Progenitor cell of endocrine pancreas (in vitro differentiated cells): ENCODE results near the gene ARHGAP25. TPM values are rescaled to one million over a fixed set of nuclear protein-coding genes. Genes with fewer than 3 reads are reported as not detected.

Experiments
- DNase-seq: peaks from one replicate; pipeline ENCODE4 v3.0.0; 2021; ENCODE audit warnings: low spot score; ENCODE audit not compliant: unreplicated experiment
- H3K27ac Mint-ChIP-seq: 2 replicates; pipeline ENCODE4 v1.8.0; 2021; ENCODE audit warnings: mild to moderate bottlenecking, moderate library complexity, mixed read lengths
- H3K27me3 Mint-ChIP-seq: 2 replicates; pipeline ENCODE4 v1.8.0; 2021; ENCODE audit warnings: mixed read lengths
- H3K36me3 Mint-ChIP-seq: 2 replicates; pipeline ENCODE4 v1.8.0; 2022; ENCODE audit warnings: mixed read lengths; ENCODE audit not compliant: insufficient read depth
- H3K4me1 Mint-ChIP-seq: 2 replicates; pipeline ENCODE4 v1.8.0; 2021; ENCODE audit warnings: low read depth, mixed read lengths
- H3K4me3 Mint-ChIP-seq: 2 replicates; pipeline ENCODE4 v1.8.0; 2021; ENCODE audit warnings: low read depth, mild to moderate bottlenecking, moderate library complexity, mixed read lengths
- H3K9me3 Mint-ChIP-seq: 2 replicates; pipeline ENCODE4 v1.8.0; 2021; ENCODE audit warnings: low read depth, mixed read lengths
- total RNA-seq: library from RNA; stranded (reverse); gene quantifications from 2 replicates; pipeline ENCODE4 v1.2.1, GENCODE V29; 2021
- TF ChIP-seq, protein P1 (sequence below): fragments of 200-600 bp; sonication (generic); IDR thresholded peaks from one replicate; pipeline ENCODE4 v1.5.0; 2021; ENCODE audit warnings: antibody characterized with exemption, mild to moderate bottlenecking; ENCODE audit not compliant: unreplicated experiment

Gene ARHGAP25
- total RNA-seq, 1 donor from 2014 or later = 1.3 TPM

DNA sequence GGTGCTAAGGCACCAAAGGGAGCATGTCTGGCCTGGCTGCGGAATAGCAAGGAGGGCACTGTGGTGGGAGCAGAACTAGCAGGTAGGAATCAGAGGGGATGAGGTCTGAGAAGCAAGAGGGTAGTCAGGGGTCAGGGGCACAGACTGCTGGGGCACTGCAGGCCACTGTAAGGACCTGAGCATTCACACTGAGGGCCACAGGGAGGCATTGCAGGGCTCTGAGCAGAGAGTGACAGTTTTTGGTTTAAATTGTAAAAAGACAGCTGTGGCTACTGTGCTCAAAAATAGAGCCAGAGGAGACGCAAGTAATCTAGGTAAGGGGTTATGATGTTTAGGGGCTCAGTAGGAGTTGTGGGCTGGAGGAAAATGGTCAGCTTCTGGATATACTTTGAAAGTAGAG lies 41.5 kb downstream of the ARHGAP25 start:
- DNase-seq = no peak
- TF ChIP-seq, protein P1, sequence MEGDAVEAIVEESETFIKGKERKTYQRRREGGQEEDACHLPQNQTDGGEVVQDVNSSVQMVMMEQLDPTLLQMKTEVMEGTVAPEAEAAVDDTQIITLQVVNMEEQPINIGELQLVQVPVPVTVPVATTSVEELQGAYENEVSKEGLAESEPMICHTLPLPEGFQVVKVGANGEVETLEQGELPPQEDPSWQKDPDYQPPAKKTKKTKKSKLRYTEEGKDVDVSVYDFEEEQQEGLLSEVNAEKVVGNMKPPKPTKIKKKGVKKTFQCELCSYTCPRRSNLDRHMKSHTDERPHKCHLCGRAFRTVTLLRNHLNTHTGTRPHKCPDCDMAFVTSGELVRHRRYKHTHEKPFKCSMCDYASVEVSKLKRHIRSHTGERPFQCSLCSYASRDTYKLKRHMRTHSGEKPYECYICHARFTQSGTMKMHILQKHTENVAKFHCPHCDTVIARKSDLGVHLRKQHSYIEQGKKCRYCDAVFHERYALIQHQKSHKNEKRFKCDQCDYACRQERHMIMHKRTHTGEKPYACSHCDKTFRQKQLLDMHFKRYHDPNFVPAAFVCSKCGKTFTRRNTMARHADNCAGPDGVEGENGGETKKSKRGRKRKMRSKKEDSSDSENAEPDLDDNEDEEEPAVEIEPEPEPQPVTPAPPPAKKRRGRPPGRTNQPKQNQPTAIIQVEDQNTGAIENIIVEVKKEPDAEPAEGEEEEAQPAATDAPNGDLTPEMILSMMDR = no peak
- no peaks in the 10 kb centered on the region for H3K9me3 Mint-ChIP-seq
- peaks cover 6% of the 10 kb centered on the region for H3K4me1 Mint-ChIP-seq
- peaks cover 10% of the 10 kb centered on the region for H3K27me3 Mint-ChIP-seq
- no peak overlapping the region for H3K27ac Mint-ChIP-seq
- H3K4me3 Mint-ChIP-seq = no peak overlapping the region
- H3K36me3 Mint-ChIP-seq = no peaks in the 10 kb centered on the region

DNA sequence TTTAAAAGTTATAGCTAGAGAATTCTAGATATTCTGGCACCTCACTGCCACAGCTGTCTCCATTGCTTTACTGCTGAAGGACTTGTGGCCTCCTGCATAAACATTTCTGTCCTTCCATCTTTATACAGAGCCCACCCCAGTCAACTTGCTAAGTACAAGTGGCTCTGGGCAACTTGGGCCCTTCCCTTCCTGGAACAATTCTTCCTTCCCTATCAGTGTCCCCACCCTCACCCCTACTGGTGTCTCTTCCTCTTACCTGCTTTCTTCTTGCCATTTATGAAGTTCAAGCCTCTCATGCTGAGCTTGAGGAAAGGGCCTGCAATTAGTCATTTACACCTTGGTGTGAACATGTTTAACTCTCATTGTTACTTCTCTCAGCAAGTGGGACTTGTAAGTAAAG lies 45.0 kb downstream of the ARHGAP25 start:
- Mint-ChIP-seq H3K4me3 (no peak overlapping the region), H3K27me3 (peaks cover 13% of the 10 kb centered on the region), H3K36me3 (no peaks in the 10 kb centered on the region), H3K9me3 (no peaks in the 10 kb centered on the region), H3K27ac (no peak overlapping the region), H3K4me1 (peaks cover 6% of the 10 kb centered on the region)
- TF ChIP-seq, protein P1 = no peak
- no peak for DNase-seq

DNA sequence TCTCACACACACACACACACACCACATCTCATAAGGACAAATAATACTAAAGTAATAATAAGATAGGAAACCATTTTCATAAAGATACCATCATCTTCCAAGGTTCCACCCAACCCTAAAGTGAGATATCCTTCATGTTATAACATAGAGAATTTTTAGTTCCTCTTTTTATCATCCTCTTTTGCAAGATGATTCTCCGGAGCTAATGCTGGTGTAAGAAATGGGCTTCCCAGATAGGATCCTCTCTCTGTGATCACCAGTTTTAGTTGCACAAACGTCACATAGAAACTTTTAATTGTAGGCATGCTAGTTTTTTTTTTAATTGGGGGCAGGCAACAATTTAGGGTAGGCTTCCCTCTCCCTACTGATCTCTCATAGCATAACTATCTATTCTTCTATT lies 49.6 kb downstream of the ARHGAP25 start:
- no peaks in the 10 kb centered on the region for H3K4me1 Mint-ChIP-seq

DNA sequence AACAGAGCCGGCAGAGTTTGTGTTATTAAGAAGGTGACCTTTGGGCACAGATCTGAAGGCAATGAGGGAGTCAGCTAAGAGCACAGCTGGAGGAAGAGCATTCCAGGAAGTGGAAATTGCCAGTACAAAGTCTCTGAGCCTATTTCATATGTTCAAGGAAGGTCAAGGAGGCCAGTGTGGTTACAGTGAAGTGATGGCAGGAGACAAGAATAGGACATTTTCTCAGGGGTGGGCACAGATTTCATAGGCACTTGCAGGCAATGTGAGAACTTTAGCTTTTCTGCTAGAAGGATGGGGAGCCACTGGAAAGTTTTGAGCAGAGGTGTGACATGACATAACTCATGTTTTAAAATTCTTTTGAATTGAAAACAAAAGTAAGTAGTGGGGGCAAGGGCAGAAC lies 50.3 kb downstream of the ARHGAP25 start:
- Mint-ChIP-seq H3K27ac (no peak overlapping the region), H3K36me3 (no peaks in the 10 kb centered on the region), H3K4me3 (no peak overlapping the region), H3K27me3 (peaks cover 11% of the 10 kb centered on the region), H3K9me3 (no peaks in the 10 kb centered on the region), H3K4me1 (no peaks in the 10 kb centered on the region)
- TF ChIP-seq, protein P1 = no peak
- DNase-seq = no peak

More for the DNA sequence above, 49.6 kb downstream of the ARHGAP25 start:
- TF ChIP-seq, protein P1 = no peak
- H3K27ac Mint-ChIP-seq = no peak overlapping the region
- no peak for DNase-seq
- H3K9me3 Mint-ChIP-seq = no peaks in the 10 kb centered on the region
- peaks cover 14% of the 10 kb centered on the region for H3K27me3 Mint-ChIP-seq
- H3K4me3 Mint-ChIP-seq = no peak overlapping the region
- H3K36me3 Mint-ChIP-seq = no peaks in the 10 kb centered on the region

DNA sequence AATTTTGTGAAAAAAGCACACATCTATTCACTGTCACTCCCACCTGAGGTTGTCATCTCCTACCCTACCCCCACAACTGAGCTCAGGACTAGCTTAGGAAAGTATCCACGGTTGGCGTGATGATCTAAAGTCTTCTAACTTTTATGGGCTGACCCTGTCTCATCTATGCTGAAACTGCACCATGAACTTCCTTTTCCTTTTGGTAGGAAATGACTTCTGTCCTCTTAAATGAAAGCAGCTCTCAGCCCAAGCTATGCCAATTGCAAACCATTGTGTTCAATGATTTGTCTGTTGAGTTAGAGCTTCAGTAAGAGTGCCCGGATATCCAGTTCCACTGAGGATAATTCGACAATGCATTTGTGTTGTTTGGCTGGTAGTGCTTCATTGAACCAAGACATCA lies 52.7 kb downstream of the ARHGAP25 start:
- H3K4me3 Mint-ChIP-seq = no peak overlapping the region

More for the DNA sequence above, 52.7 kb downstream of the ARHGAP25 start:
- no peak for DNase-seq
- TF ChIP-seq, protein P1 = no peak
- no peaks in the 10 kb centered on the region for H3K4me1 Mint-ChIP-seq
- peaks cover 21% of the 10 kb centered on the region for H3K27me3 Mint-ChIP-seq
- no peaks in the 10 kb centered on the region for H3K9me3 Mint-ChIP-seq
- H3K36me3 Mint-ChIP-seq = no peaks in the 10 kb centered on the region
- H3K27ac Mint-ChIP-seq = no peak overlapping the region
